HepG2 (cell line): ENCODE results near the gene CACNA1G. TPM values are rescaled to one million over a fixed set of nuclear protein-coding genes. Genes with fewer than 3 reads are reported as not detected.
A peak's percentile ranks its signal among the peaks of the same experiment; 100 is the strongest.

Source experiments
- AGO2 ChIP-seq: fragments of 200-400 bp; formaldehyde crosslinking; optimal IDR thresholded peaks from 2 replicates; pipeline ENCODE3; 2017; ENCODE audit warnings: mild to moderate bottlenecking, low read depth, low read length, moderate library complexity
- ARNT ChIP-seq: fragments of 450-650 bp; IDR thresholded peaks from 2 replicates; pipeline ENCODE4 v1.6.1; 2017
- ELF1 ChIP-seq: sonication (generic); formaldehyde crosslinking; IDR thresholded peaks from 2 replicates; pipeline ENCODE4 v1.4.0; 2020; ENCODE audit warnings: missing genetic modification reagents
- GLMP ChIP-seq: sonication (generic); formaldehyde crosslinking; IDR thresholded peaks from 2 replicates; pipeline ENCODE4 v1.9.0; 2021; ENCODE audit warnings: missing genetic modification reagents, mild to moderate bottlenecking, borderline replicate concordance
- SIX1 ChIP-seq: sonication (generic); formaldehyde crosslinking; IDR thresholded peaks from 2 replicates; pipeline ENCODE4 v1.4.0; 2020; ENCODE audit warnings: missing genetic modification reagents, borderline replicate concordance
- SYNCRIP ChIP-seq: fragments of 200-400 bp; formaldehyde crosslinking; IDR thresholded peaks from 2 replicates; pipeline ENCODE4 v1.6.1; 2018; ENCODE audit warnings: mild to moderate bottlenecking, low read depth, low read length; ENCODE audit not compliant: insufficient read depth
- THAP8 ChIP-seq: sonication (generic); formaldehyde crosslinking; IDR thresholded peaks from 2 replicates; pipeline ENCODE4 v1.5.1; 2020; ENCODE audit warnings: missing genetic modification reagents, mild to moderate bottlenecking, borderline replicate concordance
- ZBTB38 ChIP-seq: sonication (generic); formaldehyde crosslinking; IDR thresholded peaks from 2 replicates; pipeline ENCODE4 v1.5.1; 2020; ENCODE audit warnings: mild to moderate bottlenecking, missing genetic modification reagents
- ZNF292 ChIP-seq: sonication (generic); formaldehyde crosslinking; IDR thresholded peaks from 2 replicates; pipeline ENCODE4 v1.8.1; 2022; ENCODE audit warnings: mild to moderate bottlenecking, low read depth, missing genetic modification reagents, borderline replicate concordance
- ZNF563 ChIP-seq: sonication (generic); formaldehyde crosslinking; IDR thresholded peaks from 2 replicates; pipeline ENCODE4 v1.8.0; 2022; ENCODE audit warnings: mild to moderate bottlenecking, moderate library complexity, missing genetic modification reagents
- ZNF687 ChIP-seq: sonication (generic); formaldehyde crosslinking; IDR thresholded peaks from 2 replicates; pipeline ENCODE4 v1.5.1; 2020; ENCODE audit warnings: mild to moderate bottlenecking, missing genetic modification reagents, moderate library complexity
- ZNF777 ChIP-seq: sonication (generic); formaldehyde crosslinking; IDR thresholded peaks from 2 replicates; pipeline ENCODE4 v1.4.0; 2020; ENCODE audit warnings: missing genetic modification reagents
- ZSCAN9 ChIP-seq: IDR thresholded peaks from 2 replicates; pipeline ENCODE4 v1.6.1; 2016; ENCODE audit warnings: borderline replicate concordance
- polyA plus RNA-seq, 8 experiments: library from polyadenylated mRNA; depleted of rRNA in 3 of 8; stranded (reverse) in 7 of 8; unstranded in 1 of 8; fragments of >200 nt; fragmentation: Illumina TruSeq in 4 of 8; extraction: Trizol in 4 of 8; gene quantifications; 2 replicates each; pipeline versions ENCODE4 v1.2.1 to v1.2.3, GENCODE V29; 2011 to 2016; ENCODE audit warnings: low read depth in 4 of 8, missing spikeins in 1 of 8, mixed read lengths in 1 of 8; ENCODE audit not compliant: insufficient read depth in 1 of 8
- total RNA-seq, 5 experiments: library from RNA; depleted of rRNA; stranded (reverse); fragments of >200 nt; fragmentation: Illumina TruSeq; extraction: Trizol; gene quantifications; 2 replicates each; pipeline ENCODE4 v1.2.3, GENCODE V29; 2016; ENCODE audit warnings: low read depth in 1 of 5

Gene CACNA1G
- total and polyA plus RNA-seq, 2 of the 13 experiments (the other 11 are each of a cell fraction or from before 2014, with no cell fraction given): 0.02 TPM; not detected in 1

- 0 out of 2 replicates have a peak, but pooled peaks have one; percentile 22 for TF ChIP-seq THAP8 (CRISPR knock-in tag)
- TF ChIP-seq GLMP (CRISPR knock-in tag): no peak
- no peak for TF ChIP-seq ARNT
- no peak for TF ChIP-seq ELF1 (CRISPR knock-in tag)
- TF ChIP-seq ZNF292 (CRISPR knock-in tag): no peak
- peak; percentile 3; the same call in 1 of the 2 replicates for TF ChIP-seq ZNF687 (CRISPR knock-in tag)
- 0 out of 2 replicates have a peak, but pooled peaks have one; percentile 10 for TF ChIP-seq ZNF563
- no peak for TF ChIP-seq SIX1
- no peak for TF ChIP-seq ZNF777 (CRISPR knock-in tag)
- 0 out of 2 replicates have a peak, but pooled peaks have one; percentile 2 for TF ChIP-seq ZBTB38 (CRISPR knock-in tag)
- no peak for TF ChIP-seq SYNCRIP
- TF ChIP-seq AGO2: peak; percentile 2
- TF ChIP-seq ZSCAN9: no peak
Measured at GRCh38 chr17:50558941-50559614, 1.4 kb upstream of the CACNA1G start (continued).
